Myocyte (in vitro differentiated cells): Measurements from ENCODE around the gene NOD2. TPM values are rescaled to one million over a fixed set of nuclear protein-coding genes. Genes with fewer than 3 reads are reported as not detected.

Experiments
- DNase-seq: peaks from one replicate; pipeline ENCODE4 v3.0.0-alpha.2; 2012; ENCODE audit warnings: low read depth
- total RNA-seq: library from RNA; depleted of rRNA; stranded (reverse); fragments of >200 nt; gene quantifications from 2 replicates; pipeline ENCODE4 v1.2.3, GENCODE V29; 2014

NOD2 gene
- total RNA-seq, 1 donor from 2014 or later = 0.99 TPM

DNA sequence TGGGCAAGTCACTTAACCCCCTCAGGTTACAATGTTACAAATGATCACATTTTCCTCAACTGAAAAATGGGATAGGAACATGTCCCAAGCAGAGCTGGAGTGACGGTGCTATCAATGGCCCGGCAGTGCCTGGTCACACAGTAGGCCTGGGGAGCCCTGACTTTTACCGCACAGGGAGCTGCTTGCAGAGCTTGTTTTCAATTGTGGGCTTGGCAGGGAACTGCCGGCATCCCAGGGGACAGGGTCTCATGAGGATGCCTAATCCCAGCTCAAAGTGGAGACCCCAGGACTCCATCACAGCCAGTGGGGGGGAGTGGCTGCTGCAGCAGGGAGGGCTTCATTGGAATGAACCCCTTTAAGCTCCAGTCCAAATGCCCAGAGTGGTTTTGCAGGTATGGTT, 23.7 kb upstream of the NOD2 start:
- DNase-seq = no peak

DNA sequence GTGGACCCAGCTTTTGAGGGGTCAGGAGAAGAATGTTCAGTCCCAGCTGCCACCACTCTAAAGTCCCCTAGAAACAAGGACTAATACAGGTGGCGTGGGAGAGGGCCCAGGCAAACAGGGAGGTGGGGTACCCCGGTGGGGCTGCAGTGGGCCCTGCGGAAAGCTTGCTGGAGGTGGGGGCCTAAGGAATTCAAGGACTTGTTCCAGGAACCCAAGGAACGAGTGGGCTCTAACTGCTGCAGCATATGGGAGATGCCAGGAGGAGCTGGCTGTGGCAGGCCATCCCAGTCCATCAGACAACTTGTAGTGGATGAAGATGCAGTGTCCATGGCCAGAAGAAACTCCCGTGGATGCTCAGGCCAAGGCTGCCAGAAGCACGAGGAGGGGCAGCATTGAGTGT, 22.9 kb upstream of the NOD2 start:
- DNase-seq = no peak

DNA sequence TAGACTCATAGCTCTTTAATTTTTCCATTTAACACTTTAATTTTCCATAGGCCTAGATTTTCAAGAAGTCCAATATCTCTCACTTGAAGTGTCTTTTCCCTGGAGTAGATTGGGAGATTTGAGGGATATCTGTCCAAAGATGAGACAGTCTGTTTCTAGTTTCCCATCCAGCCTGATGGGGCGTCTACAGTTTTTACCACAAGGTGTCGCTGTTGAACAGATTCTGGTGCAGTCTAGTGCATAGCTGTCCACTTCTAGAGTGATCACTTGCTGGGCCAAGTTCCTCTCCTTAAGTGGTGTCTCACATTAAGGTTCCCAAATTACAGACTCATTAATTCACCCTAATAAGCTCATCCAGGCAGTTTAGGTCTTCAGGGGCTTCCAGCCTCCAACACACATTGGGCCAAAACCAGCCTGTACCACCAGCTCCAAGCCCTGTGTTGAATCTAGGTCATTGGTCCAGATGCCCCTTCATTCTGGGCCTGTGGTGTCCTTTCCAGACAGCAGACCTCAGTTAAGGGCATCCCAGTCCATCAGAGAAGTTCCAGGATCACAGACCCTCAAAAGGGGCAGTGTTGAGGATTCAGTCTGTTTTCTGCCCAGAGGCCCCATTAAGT, 21.7 kb upstream of the NOD2 start:
- no peak for DNase-seq

DNA sequence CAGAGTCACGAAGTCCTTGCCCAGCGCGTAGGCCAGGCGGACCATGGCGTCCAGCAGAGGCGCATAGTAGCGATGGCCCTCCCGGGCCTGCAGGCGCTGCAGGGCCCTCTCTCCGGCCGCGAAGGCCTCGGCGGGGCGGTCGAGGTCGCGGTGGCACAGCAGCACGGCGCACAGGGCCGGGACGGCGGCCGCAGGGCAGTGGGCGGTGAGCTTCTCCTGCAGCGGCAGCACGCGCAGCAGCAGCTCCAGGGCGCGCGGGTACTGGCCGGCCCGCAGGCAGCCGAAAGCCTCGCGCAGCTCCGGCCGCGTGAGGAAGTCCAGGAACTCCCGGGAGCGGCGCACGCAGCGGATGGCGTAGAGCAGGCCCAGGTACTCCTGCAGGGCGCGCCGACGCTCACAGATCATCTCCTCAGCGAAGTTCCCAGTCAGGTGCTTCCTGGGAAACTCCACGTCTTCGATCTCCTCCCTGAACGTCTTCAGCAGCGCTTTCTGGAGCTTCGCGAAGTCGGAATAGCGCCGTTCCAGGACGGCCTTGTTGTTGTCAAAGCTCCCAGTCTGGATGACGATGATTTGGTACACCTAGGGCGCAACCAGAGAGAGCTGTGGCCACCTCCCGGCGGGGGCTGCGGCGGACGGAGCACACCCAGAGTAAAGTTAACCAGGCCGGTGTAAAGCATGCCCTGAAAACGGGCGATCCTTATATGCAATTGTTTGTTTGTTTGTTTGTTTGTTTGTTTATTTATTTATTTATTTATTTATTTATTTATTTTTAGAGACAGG, 19.7 kb upstream of the NOD2 start:
- no peak for DNase-seq

DNA sequence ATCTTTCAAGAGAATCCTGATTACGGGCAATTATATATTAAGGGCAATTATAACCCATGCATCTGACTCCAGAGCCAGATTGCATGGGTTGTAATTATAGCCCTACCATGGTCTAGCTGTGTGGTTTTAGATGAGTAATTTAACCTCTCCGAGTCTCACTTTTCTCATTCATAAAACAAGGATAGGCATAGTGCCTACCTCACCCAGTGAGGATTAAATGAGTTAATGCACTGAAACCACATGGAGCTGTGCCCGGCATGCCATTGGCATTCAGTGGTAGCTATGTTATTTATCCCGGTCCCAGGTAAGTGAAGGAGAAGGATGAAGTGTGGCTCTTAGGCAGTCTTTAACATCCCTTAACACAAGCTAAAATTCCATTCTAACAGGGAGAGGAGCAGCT, 18.6 kb upstream of the NOD2 start:
- peak; percentile 82 for DNase-seq

DNA sequence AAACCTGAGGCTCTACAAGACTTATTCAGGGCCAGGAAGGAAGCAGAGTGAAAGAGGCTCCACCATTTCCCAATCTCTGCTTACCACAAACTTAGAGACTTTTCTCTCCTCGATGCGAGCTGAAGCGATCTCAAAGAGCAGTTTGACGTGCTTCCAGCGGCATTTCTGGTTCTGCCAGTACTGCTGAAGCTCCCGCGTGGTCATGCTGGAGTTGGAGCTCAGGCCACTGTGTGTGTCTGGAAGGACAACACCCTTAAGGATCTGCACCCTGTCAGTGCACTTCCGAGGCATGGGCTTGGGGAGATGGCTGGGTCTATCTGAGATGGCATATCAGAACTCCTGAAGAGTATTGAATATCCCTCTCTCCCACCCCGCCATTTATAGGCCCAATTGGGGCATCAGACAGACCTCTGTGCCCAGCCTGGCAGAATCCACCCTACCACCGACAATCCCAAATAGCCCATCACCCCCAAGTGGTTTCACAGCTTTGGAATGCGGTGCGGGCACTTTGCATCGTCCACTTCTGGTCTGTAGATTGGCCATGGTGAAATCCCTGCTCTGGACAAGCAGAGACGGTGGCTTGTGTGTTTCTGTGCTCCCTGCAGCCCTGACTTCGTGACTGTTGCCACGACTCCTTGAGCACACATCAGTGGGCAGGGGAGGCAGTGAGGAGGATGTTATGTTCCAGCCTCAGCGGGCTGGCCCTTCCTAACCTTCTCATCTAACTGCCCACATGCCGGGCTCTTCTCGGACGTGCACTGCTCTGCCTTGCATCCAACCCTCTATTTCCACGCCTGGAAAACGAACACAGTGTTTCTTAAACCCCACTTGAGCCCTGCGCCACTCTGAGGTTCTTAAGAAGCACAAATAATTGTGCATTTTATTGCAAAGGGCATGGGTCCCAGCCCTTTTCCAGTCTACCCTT, 17.5 kb upstream of the NOD2 start:
- no peak for DNase-seq

DNA sequence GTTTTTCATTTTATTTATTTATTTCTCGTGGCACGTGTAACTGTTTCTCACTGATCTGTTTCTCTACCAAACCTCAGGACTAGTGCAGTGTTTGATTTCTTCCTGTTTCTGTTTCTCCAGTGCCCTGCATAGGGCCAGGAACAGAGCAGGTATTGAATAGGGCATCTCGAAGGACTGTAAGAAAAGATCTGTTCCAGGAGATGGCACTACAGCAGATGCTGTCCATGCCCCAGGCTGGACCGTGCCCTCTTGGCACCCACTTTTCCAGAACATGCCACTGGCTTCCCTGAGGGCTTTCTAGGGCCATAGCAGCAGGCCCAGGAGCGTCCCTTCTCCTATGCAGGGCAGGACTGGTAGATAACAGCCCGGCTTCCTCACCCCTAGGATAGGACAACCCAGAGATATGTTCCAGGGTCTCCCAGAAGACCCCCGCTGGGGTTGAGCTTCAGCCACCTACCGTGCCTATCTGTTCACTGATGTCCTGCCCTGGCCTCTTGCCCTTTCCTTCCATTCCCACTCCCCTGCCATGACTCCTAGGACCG, 16.7 kb upstream of the NOD2 start:
- DNase-seq = no peak

DNA sequence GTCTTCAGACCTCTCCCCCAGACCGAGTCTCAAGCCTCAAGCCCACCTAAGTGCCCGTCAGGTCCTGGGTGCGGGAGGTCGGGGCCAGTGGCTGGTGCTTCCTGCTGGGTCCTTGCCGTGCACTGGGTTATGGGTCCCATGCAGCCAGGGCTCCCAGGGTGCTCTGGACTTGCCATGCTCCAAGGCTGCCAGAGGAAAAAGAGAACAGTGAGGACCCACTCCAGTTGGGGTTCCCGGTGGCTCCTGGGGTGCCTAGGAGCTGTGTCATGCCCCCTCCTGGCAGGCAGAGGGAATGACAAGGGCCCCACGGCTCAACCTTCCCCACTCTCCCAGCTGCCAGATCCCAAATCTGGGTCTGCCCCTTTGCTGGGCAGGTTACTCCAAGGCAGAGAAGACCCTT, 16.1 kb upstream of the NOD2 start:
- no peak for DNase-seq

DNA sequence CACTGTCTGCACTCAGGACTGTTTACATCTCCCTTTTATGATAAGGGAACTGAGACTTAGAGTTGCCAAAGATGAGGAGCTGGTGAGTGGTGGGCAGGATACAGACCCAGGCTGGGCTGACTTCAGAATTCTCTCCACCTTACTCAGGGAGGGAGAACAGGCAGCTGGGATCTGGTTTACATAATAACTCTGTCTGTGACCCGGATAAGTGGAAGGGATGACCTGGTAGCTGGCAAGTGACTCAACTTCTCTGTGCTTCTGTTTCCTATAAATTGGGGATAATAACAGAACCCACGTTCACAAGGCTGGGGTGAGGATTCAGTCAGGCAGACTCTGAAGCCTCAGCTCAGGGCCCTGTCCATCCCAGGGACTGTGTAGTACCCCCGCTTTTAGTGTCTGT, 14.9 kb upstream of the NOD2 start:
- DNase-seq = no peak

DNA sequence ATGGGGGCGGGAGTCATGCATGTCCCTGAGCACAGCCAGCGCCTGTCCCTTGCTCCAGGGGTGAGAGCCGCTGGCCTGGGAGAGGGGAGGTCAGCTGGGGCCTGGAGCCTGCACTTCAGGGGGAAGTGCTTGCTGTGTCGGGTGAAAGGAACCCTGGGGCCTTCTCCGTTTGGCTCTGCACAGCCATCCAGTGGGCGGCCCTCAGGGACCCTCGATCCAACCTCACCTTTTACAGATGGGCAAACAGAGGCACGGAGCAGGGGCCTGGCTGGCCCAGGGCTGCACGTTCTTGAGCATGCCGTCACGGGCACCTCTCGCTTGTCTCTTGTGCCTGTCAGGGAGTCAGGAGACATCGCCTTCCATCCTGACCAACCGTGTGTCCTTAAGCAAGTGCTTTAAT, 14.1 kb upstream of the NOD2 start:
- DNase-seq = no peak

DNA sequence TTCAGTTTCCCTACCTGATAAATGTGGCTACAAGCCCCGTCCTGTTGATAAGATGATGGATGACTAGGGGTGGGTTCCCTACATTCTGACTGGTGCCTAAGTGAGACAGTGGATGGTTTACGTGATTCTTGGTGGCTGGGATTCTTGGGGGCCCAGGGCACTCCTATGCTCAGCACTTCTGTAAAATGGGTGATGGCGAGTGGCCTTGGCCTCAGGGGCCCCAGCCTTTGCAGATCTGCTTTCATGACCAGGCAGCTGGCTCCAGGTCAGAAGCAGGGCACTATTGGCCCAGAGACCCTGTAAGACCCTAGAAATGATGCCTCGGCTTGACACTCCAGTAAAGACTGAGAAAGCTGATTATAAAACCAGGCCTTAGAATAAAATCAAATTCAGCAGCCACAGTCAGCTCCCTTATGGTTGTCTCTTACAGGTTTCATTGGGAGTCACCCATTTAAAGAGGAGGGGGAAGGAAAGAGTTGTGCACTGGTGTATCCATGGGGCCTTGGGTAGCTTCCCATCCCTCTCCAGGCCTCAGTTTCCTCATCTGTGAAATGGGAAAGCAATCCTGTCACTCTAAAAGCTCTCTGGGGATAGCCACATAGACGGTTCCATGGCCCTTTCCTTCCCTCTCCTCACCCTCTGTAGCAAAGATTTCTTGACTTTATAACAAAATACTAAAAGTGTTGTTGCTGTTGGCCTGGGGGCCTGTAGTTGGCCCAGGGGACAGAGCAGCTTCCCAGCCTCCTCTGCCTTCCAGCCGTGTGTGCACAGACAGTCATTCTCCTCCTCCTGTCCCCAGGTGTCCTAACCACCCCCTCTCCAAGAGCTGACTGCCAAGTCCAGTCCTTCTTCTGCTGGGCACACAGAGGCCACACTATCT, 13.5 kb upstream of the NOD2 start:
- DNase-seq = no peak

DNA sequence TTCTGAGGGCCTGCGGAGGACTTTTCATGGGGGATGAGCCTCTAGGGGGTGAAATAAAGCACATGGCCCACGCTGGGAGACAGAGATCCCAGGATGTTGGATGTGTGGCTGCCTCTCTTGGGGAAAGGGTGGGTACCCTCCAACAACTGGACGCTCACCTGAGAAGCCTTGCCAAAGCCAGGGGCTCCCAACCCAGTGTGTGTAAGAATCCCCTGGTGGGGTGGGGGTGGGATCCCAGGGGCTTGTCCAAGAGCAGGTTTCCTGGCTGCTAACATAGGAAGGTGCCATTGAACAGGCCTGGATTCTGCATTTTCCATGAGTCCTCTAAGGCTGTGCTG, 12.9 kb upstream of the NOD2 start:
- DNase-seq = no peak

DNA sequence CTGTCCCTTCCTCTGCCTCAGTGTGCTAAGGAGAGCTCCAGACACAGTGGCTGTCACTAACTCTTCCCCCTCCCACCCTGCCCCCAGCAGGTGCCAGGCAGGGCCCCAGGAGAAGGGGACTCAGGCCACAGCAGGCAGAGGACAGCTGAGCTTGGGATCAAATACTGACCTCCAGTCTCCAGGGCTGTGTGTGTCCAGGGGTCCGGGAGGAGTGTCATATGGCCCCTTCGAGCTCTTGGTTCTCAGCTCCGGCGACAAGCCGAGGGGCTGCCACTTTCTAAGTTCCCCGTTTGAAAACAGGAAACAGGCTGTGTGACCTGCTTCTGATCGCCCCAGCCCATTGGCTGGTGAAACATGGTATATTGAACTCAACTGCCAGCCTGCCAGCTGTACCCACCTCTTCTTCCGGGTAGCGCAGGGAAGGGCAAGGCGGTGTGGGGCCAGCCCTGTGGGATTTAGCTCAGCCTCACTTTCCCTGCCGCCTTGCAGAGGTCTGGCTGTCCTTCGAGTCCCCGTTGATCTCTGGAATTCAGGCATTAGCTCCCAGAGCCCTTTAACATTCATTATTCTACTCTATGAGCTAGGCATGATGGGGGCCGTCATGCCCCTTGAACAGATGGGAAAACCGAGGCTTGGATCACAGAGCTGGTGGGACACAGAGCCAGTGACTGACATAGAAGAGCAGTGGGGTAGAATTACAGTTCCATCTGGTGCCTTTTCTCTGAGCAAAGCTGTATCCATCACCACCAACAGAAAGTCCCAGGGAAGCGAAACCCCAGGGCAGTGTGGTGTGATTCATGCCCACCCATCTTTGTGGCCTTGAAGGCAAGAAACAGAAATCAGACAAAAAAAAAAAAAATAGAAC, 12.2 kb upstream of the NOD2 start, which contains the start of gene SNX20:
TSS of gene SNX20 (minus strand) at position 292 of the 865 bp plus-strand sequence. CDS start 3,786 bp downstream, outside the sequence.
- peak; percentile 53 for DNase-seq

DNA sequence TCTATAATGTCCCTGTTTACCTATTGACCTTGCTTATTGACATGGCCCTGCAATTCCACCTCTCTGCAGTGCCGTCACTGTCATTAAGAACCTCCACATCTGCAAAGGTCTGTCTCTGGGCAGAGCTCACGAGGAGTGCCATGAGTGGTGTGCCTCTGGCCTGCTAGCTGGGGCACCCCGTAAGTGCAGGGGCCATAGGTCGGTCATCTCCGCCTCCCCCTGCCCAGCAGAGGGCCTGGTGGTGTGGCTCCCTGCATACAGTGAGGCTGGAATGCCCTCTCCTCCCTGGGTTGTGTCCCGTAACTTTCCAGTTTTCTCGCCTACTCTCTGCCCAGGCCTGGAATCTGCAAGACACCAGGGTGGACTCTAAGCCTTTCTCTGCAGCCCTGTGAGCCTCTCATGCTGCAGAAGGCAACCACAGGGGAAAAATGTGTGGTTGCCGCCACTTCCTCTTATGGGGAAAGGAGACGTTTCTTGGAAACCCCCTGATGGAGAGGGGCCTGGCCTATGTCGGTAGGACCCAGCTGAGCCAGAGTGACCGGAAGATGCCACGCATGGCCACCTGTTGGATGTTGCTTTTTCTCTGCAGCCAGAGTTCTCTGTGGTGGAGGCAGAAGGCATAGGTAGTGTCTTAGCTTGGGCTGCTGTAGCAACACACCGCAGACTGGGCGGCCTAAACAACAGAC, 9.6 kb upstream of the NOD2 start:
- DNase-seq = no peak

DNA sequence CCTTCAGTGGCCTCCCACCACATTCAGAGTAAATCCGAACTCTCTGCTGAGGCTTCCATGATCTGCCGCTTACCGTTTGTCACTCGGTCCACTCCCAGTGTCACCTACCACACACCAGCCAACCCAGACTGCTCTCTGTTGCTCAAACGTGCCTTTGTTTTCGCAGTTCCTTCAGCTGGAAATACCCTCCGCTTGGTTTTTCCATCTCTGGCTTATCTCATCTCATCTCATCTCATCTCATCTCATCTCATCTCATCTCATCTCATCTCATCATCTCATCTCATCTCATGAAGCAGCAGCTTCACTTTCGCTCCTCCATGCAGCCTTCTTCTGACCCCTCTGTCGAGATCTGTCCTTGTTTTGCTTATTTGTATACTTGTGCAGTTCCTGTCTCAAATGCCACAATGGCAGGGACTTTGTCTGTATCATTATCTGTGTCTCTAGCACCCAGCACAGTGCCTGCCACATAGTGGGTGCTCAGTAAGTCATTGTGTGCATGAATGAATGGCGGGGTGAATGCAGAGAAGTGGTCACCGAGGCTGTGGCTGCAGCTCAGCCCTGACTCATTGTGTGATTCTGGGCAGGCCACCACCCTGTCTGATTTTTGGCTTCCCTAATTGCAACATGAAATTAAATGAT, 8.5 kb upstream of the NOD2 start:
- DNase-seq = no peak

DNA sequence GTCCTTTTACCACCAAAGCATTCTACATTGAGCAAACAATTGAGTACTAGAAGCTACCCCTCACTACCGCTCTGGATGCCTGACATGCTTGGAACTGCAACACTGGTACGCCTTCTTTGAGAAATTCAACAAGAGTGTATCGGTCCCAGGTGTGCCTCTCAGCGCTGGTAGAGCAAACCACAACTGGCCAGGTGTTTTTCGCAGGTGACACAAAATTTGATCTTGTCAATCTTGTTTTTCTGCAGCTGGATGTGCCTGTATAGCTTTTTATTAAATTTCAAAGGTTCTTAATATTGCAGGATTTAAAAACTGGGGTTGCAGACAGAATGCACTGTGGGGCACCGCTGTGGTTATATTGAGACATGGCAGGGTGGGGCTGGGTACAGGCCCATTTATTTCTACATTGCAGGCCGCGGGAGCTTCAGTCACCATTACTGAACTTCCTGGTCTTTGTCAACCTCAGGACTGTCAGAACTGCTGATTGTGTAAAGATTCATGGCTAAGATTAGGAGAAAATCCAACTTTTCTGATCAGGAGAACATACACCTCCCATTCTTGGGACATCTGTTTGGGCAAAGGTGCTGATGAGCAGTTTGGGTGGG, 7.8 kb upstream of the NOD2 start:
- no peak for DNase-seq

DNA sequence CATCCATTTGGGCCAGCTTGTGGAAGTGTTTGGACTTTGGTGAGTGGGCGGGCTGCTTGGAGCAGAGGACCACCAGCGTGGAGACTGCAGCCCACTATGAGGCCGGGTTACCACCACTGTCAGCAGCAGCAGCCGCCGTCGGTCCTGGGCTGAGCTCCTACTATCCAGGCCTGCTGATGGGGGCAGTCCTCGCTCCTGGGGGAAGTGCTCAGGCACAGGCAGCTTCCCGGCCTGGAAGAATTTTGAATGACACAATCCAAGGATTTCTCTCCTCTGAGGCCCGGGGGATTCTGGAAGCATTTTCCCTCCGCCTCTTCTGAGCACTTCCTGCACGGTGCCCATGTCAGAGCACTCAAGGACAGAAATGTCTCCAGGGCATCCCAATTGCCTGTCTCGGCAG, 5.3 kb upstream of the NOD2 start:
- no peak for DNase-seq

DNA sequence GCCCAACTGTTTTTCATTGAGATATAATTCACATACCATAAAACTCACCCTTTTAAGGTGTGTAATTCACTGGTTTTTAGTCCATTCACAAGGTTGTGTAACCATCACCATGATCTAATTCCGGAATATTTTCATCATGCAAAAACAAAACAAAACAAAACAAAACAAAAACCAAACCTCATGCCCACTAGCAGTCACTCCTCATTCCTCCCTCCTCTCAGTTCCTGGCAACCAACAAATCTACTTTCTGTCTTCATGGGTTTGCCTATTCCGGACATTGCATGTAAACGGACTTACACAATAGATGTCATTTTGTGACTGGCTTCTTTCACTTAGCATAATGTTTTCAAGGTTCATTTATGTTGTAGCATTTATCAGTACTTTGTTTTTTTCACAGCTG, 4.5 kb upstream of the NOD2 start:
- DNase-seq = no peak
